Erythroblast (primary cell): Measurements from ENCODE around the gene MPPED1.

Experiments used
- DNase-seq, 2 experiments: peaks; one replicate each; lab custom pipeline; 2025; lab: John Stamatoyannopoulos, UW
- GATA1 ChIP-seq: IDR thresholded peaks from 2 replicates; pipeline ENCODE4 v1.6.1; 2011; ENCODE audit warnings: low read depth, mild to moderate bottlenecking, control low read depth, low read length, moderate library complexity
- POLR2A ChIP-seq: IDR thresholded peaks from 2 replicates; pipeline ENCODE4 v1.6.1; 2011; ENCODE audit warnings: mild to moderate bottlenecking, low read length

MPPED1 gene

GRCh38 chr22:43542681-43543521 is 131.1 kb downstream of the MPPED1 start:
- TF ChIP-seq GATA1 (no peak), POLR2A (no peak)
- DNase-seq, result no peak

- no peak for DNase-seq
- no peak for TF ChIP-seq GATA1
- no peak for TF ChIP-seq POLR2A
These were observed 131.9 kb downstream of the MPPED1 start for GRCh38 chr22:43543522-43544288.

GRCh38 chr22:43544289-43544673 is 132.5 kb downstream of the MPPED1 start:
- no peak for DNase-seq
- TF ChIP-seq POLR2A (no peak), GATA1 (no peak)

GRCh38 chr22:43546186-43546585 is 134.4 kb downstream of the MPPED1 start:
- DNase-seq, result no peak
- TF ChIP-seq POLR2A (no peak), GATA1 (no peak)

- DNase-seq, result no peak
- TF ChIP-seq GATA1 (no peak), POLR2A (no peak)
These were observed 138.3 kb downstream of the MPPED1 start for GRCh38 chr22:43550024-43550620.

- DNase-seq, result no peak
- no peak for TF ChIP-seq GATA1
- TF ChIP-seq POLR2A, result no peak
These were observed 138.9 kb downstream of the MPPED1 start for GRCh38 chr22:43550672-43551071.

GRCh38 chr22:43553451-43554258 is 141.8 kb downstream of the MPPED1 start:
- TF ChIP-seq GATA1, result no peak
- no peak for TF ChIP-seq POLR2A
- DNase-seq, result no peak

GRCh38 chr22:43554259-43554636 is 142.4 kb downstream of the MPPED1 start:
- DNase-seq, result no peak
- TF ChIP-seq GATA1, result no peak
- no peak for TF ChIP-seq POLR2A

GRCh38 chr22:43554694-43555365 is 143.0 kb downstream of the MPPED1 start:
- no peak for TF ChIP-seq POLR2A
- TF ChIP-seq GATA1, result no peak
- no peak for DNase-seq

GRCh38 chr22:43555561-43556515 is 144.0 kb downstream of the MPPED1 start:
- no peak for DNase-seq
- TF ChIP-seq POLR2A (no peak), GATA1 (no peak)
